ENCODE data around the gene MAP3K14. TPM values are rescaled to one million over a fixed set of nuclear protein-coding genes. Genes with fewer than 3 reads are reported as not detected.

Gene MAP3K14
- total RNA-seq, 2 donors from 2014 or later: 8.2 to 10.6 TPM

- no peak overlapping the region for H3K4me3 ChIP-seq
- peaks cover 0 to 61% of the 10 kb centered on the region in 2 donors for H3K4me1 ChIP-seq
- TF ChIP-seq CTCF (IDR thresholded peaks at IDR 0.05): no peak
- H3K27me3 ChIP-seq: no peaks in the 10 kb centered on the region
- peak overlapping the region; percentile 84 to 86 for H3K27ac ChIP-seq
- no peaks in the 10 kb centered on the region for H3K9me3 ChIP-seq
- no peaks in the 10 kb centered on the region for H3K36me3 ChIP-seq
- DNase-seq (ENCODE audit: low spot score): no peak
These were observed 86.4 kb downstream of the MAP3K14 start for GRCh38 chr17:45230410-45230786.

- no peak for TF ChIP-seq CTCF (IDR thresholded peaks at IDR 0.05)
- Histone ChIP-seq H3K4me1 (peaks cover 0 to 67% of the 10 kb centered on the region in 2 donors), H3K27me3 (no peaks in the 10 kb centered on the region), H3K36me3 (no peaks in the 10 kb centered on the region), H3K27ac (peak overlapping the region; percentile 84 to 86), H3K9me3 (no peaks in the 10 kb centered on the region), H3K4me3 (no peak overlapping the region)
- no peak for DNase-seq (ENCODE audit: low spot score)
These were observed 87.0 kb downstream of the MAP3K14 start for GRCh38 chr17:45229681-45230409.

- no peaks in the 10 kb centered on the region for H3K27me3 ChIP-seq
- no peaks in the 10 kb centered on the region for H3K36me3 ChIP-seq
- peaks cover 0 to 76% of the 10 kb centered on the region in 2 donors for H3K4me1 ChIP-seq
- no peak for TF ChIP-seq CTCF (IDR thresholded peaks at IDR 0.05)
- H3K4me3 ChIP-seq: peak overlapping the region in 1 of 2 donors; percentile 14
- H3K27ac ChIP-seq: peak overlapping the region; percentile 84 to 86
- no peaks in the 10 kb centered on the region for H3K9me3 ChIP-seq
- DNase-seq (ENCODE audit: low spot score): peak; percentile 95
These were observed 87.9 kb downstream of the MAP3K14 start for GRCh38 chr17:45228763-45229539.

- Histone ChIP-seq H3K9me3 (no peaks in the 10 kb centered on the region), H3K4me3 (peak overlapping the region in 1 of 2 donors; percentile 14), H3K27me3 (no peaks in the 10 kb centered on the region), H3K36me3 (no peaks in the 10 kb centered on the region), H3K27ac (peak overlapping the region; percentile 84 to 86), H3K4me1 (peaks cover 0 to 82% of the 10 kb centered on the region in 2 donors)
- TF ChIP-seq CTCF (IDR thresholded peaks at IDR 0.05): no peak
- DNase-seq (ENCODE audit: low spot score): no peak
These were observed 88.7 kb downstream of the MAP3K14 start for GRCh38 chr17:45227926-45228762.

GRCh38 chr17:45227101-45227925 is 89.5 kb downstream of the MAP3K14 start:
- H3K27ac ChIP-seq: peak overlapping the region; percentile 84 to 86
- H3K9me3 ChIP-seq: no peaks in the 10 kb centered on the region
- H3K36me3 ChIP-seq: no peaks in the 10 kb centered on the region
- peak overlapping the region in 1 of 2 donors; percentile 24 for H3K4me3 ChIP-seq
- TF ChIP-seq CTCF (IDR thresholded peaks at IDR 0.05): no peak
- no peaks in the 10 kb centered on the region for H3K27me3 ChIP-seq
- no peak for DNase-seq (ENCODE audit: low spot score)
- peaks cover 0 to 90% of the 10 kb centered on the region in 2 donors for H3K4me1 ChIP-seq
